HG02759 (cell line): Measurements from ENCODE around the gene CAPN13.

Experiments
- ATAC-seq: cut with Tn5 transposase; IDR thresholded peaks from one replicate; pipeline ENCODE4 v1.9.1; 2021; ENCODE audit warnings: mild to moderate bottlenecking, moderate library complexity; ENCODE audit not compliant: unreplicated experiment

Gene CAPN13

GRCh38 chr2:30686000-30686399, 121.2 kb downstream of the CAPN13 start:
- no peak for ATAC-seq

GRCh38 chr2:30684996-30685395, 122.2 kb downstream of the CAPN13 start:
- ATAC-seq: no peak

- no peak for ATAC-seq
These were observed 122.7 kb downstream of the CAPN13 start for GRCh38 chr2:30684516-30684915.

- no peak for ATAC-seq
These were observed 123.2 kb downstream of the CAPN13 start for GRCh38 chr2:30684026-30684425.

- no peak for ATAC-seq
These were observed 123.8 kb downstream of the CAPN13 start for GRCh38 chr2:30683236-30683956.

- no peak for ATAC-seq
These were observed 126.2 kb downstream of the CAPN13 start for GRCh38 chr2:30681022-30681421.

GRCh38 chr2:30680121-30680520, 127.1 kb downstream of the CAPN13 start:
- ATAC-seq: no peak

GRCh38 chr2:30679426-30680088, 127.7 kb downstream of the CAPN13 start:
- ATAC-seq: no peak

GRCh38 chr2:30678410-30679137, 128.7 kb downstream of the CAPN13 start:
- no peak for ATAC-seq

GRCh38 chr2:30677861-30678385, 129.3 kb downstream of the CAPN13 start:
- ATAC-seq: no peak

GRCh38 chr2:30677231-30677630, 130.0 kb downstream of the CAPN13 start:
- ATAC-seq: no peak

GRCh38 chr2:30675758-30676157, 131.5 kb downstream of the CAPN13 start:
- no peak for ATAC-seq

GRCh38 chr2:30673127-30673526, 134.1 kb downstream of the CAPN13 start:
- no peak for ATAC-seq
